Endothelial cell (in vitro differentiated cells): ENCODE data around the gene SOST. TPM values are rescaled to one million over a fixed set of nuclear protein-coding genes. Genes with fewer than 3 reads are reported as not detected.

ENCODE experiments used
- DNase-seq: peaks from one replicate; pipeline ENCODE4 v3.0.0; 2021; ENCODE audit warnings: low spot score
- H3K27ac Mint-ChIP-seq: one replicate; pipeline ENCODE4 v1.8.0; 2021; ENCODE audit warnings: mixed read lengths, inconsistent platforms; ENCODE audit not compliant: unreplicated experiment
- H3K27me3 Mint-ChIP-seq: one replicate; pipeline ENCODE4 v1.8.0; 2021; ENCODE audit warnings: mild to moderate bottlenecking, moderate library complexity, mixed read lengths, inconsistent platforms; ENCODE audit not compliant: unreplicated experiment
- H3K36me3 Mint-ChIP-seq: one replicate; pipeline ENCODE4 v1.8.0; 2021; ENCODE audit warnings: mild to moderate bottlenecking, low read depth, mixed read lengths, inconsistent platforms; ENCODE audit not compliant: unreplicated experiment
- H3K4me1 Mint-ChIP-seq: one replicate; pipeline ENCODE4 v1.8.0; 2021; ENCODE audit warnings: mild to moderate bottlenecking, mixed read lengths, inconsistent platforms; ENCODE audit not compliant: unreplicated experiment
- H3K4me3 Mint-ChIP-seq: one replicate; pipeline ENCODE4 v1.8.0; 2021; ENCODE audit warnings: mild to moderate bottlenecking, mixed read lengths, inconsistent platforms; ENCODE audit not compliant: unreplicated experiment
- H3K9me3 Mint-ChIP-seq: one replicate; pipeline ENCODE4 v1.8.0; 2021; ENCODE audit warnings: mixed read lengths, inconsistent platforms; ENCODE audit not compliant: unreplicated experiment
- total RNA-seq: library from RNA; stranded (reverse); fragmentation: NEBNext Ultra II Directional; extraction: Animal tissue kit (Norgen Biotek cat#: 25700); gene quantifications from one replicate; pipeline ENCODE4 v1.2.1, GENCODE V29; 2021; ENCODE audit not compliant: unreplicated experiment
- TF ChIP-seq, protein P1 (sequence below): fragments of 200-600 bp; sonication (generic); IDR thresholded peaks from one replicate; pipeline ENCODE4 v1.5.0; 2021; ENCODE audit warnings: antibody characterized with exemption; ENCODE audit not compliant: unreplicated experiment

Gene SOST
- total RNA-seq, 1 donor from 2014 or later, result 29.6 TPM

DNA sequence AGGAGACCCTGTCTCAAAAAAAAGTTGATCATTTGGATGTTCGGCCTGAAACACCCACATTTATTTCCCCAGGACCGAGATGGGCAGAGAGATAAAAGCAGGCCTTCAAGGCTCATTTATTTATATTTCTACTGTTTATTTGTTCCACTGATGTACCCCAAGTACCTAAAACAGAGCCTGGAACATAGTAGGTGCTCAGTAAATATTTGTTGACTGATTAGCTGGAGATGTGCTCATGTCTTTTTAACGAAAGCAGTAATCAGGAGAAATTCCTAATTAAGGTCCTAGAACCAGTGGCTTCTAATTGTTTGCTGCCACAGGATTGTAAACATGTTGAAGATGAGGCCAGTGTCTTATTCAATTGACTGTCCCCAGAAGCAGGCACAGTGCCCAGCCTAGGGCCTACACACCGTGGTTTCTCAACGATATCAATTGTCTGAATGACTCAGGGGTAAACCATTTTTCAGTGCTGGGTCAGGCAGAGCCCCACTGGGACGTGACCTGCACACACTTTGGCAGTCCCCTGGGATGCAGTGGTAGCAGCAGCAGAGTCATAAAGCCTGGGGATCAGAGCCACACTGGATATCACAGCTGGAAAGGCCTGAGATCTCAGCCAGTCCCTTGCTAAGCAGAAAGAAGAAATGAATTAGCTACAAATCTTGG lies 34.8 kb downstream of the SOST start:
- H3K36me3 Mint-ChIP-seq, result peaks cover 4% of the 10 kb centered on the region
- no peaks in the 10 kb centered on the region for H3K9me3 Mint-ChIP-seq
- no peak for DNase-seq
- H3K27me3 Mint-ChIP-seq, result peaks cover 7% of the 10 kb centered on the region
- no peak overlapping the region for H3K27ac Mint-ChIP-seq
- no peak overlapping the region for H3K4me3 Mint-ChIP-seq
- TF ChIP-seq, protein P1, sequence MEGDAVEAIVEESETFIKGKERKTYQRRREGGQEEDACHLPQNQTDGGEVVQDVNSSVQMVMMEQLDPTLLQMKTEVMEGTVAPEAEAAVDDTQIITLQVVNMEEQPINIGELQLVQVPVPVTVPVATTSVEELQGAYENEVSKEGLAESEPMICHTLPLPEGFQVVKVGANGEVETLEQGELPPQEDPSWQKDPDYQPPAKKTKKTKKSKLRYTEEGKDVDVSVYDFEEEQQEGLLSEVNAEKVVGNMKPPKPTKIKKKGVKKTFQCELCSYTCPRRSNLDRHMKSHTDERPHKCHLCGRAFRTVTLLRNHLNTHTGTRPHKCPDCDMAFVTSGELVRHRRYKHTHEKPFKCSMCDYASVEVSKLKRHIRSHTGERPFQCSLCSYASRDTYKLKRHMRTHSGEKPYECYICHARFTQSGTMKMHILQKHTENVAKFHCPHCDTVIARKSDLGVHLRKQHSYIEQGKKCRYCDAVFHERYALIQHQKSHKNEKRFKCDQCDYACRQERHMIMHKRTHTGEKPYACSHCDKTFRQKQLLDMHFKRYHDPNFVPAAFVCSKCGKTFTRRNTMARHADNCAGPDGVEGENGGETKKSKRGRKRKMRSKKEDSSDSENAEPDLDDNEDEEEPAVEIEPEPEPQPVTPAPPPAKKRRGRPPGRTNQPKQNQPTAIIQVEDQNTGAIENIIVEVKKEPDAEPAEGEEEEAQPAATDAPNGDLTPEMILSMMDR, result no peak
- H3K4me1 Mint-ChIP-seq, result peaks cover 29% of the 10 kb centered on the region

DNA sequence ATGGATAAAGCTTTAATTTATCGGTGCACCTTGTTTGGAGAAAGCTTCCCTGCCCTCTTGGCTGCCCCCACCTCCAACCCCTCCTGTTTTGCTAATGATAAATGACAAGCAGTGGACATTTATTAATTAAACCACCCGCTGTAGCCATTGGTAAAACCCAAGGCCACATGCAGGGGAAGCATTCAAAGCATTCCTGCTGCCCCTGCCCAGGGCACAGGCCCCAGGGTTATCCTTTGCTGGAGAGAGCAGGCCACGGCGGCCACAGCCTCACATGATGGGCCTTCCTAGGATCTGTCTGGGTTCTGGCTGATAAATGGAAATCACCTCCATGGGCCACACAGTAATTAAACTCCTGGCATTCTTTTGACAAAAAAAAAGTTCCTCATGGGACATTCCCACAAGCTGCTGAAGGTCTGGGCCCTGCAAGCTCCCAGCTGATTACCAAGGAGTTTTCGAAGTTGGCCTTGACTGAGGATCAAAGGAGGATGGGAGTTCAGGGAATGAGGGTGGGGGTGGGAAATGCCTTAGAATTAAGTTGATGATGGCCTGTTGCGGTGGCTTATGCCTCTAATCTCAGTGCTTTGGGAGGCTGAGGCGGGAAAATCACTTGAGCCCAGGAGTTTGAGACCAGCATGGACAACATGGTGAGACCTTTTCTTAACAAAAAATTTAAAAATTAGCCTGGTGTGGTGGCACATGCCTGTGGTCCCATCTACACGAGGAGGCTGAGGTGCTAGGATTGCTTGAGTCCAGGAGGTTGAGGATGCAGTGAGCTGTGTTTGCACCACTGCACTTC lies 35.5 kb downstream of the SOST start:
- TF ChIP-seq, protein P1, result no peak
- H3K27me3 Mint-ChIP-seq, result peaks cover 7% of the 10 kb centered on the region
- peaks cover 4% of the 10 kb centered on the region for H3K36me3 Mint-ChIP-seq
- peaks cover 35% of the 10 kb centered on the region for H3K4me1 Mint-ChIP-seq
- no peak overlapping the region for H3K27ac Mint-ChIP-seq
- no peak overlapping the region for H3K4me3 Mint-ChIP-seq
- H3K9me3 Mint-ChIP-seq, result no peaks in the 10 kb centered on the region
- DNase-seq, result no peak

DNA sequence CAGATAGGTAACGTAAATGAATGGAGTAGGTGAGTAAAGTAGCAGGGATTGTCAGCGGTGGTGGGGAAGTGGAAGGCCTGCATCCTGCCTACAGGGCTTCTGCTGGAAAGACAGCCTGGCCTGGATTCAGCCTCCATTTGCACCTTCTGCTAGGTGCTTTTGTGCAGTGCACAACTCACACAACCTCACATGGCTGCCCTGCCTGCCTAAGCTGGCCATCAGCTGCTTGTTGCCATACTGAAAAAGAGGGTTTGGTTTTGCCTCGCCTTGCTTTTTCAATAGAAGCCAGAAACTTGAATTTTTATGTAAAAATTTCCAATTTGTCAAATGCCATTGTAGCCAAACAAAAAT lies 36.3 kb downstream of the SOST start:
- Mint-ChIP-seq H3K27ac (no peak overlapping the region), H3K36me3 (peaks cover 4% of the 10 kb centered on the region), H3K27me3 (peaks cover 7% of the 10 kb centered on the region), H3K9me3 (no peaks in the 10 kb centered on the region), H3K4me3 (no peak overlapping the region), H3K4me1 (peaks cover 42% of the 10 kb centered on the region)
- no peak for DNase-seq
- TF ChIP-seq, protein P1, result no peak

DNA sequence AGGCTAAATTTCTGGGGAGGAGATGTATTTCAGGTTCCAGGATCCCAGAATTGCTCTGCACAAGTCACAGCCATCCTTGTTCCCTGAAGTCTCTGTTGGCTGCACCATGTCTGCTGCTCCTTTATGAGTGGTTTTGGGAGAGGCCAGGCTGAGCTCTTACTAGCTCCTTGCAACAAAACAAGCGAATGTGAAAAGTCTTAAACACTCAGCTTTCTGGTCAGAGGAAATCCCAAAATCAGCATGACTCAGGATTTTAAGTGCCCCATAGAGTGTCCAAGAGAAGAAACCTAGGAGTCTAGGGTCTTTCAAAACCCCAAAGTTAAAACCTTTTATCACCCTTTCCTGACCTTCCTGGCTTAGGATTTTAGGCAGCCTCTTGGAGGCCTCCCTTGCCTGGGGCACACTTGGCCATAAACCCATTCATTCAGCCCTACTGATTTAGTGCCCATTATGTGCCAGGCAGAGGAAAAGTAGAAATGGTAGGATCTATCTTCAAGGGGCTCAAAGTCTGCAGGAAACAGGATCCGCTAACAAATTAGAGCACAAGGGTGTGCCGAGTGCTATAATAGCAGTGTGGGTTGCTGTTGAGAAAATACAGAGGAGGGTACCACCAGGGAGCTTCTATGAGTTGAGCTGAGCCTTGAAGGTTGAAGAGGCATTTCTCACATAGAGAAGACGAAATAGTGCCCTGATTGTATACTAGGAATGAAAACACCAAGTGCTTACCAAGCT lies 36.9 kb downstream of the SOST start:
- H3K27me3 Mint-ChIP-seq, result peaks cover 7% of the 10 kb centered on the region
- no peak for DNase-seq
- H3K36me3 Mint-ChIP-seq, result peaks cover 4% of the 10 kb centered on the region
- peak overlapping the region; percentile 84 for H3K4me3 Mint-ChIP-seq
- H3K27ac Mint-ChIP-seq, result no peak overlapping the region
- no peaks in the 10 kb centered on the region for H3K9me3 Mint-ChIP-seq
- TF ChIP-seq, protein P1, result no peak
- H3K4me1 Mint-ChIP-seq, result peaks cover 47% of the 10 kb centered on the region
